ENCODE data around the gene LTA4H. TPM values are rescaled to one million over a fixed set of nuclear protein-coding genes. Genes with fewer than 3 reads are reported as not detected.
A peak's percentile ranks its signal among the peaks of the same experiment; 100 is the strongest.

Gene LTA4H
- total and polyA plus RNA-seq, 9 donors = 82.8 to 282 (median 106) TPM

DNA sequence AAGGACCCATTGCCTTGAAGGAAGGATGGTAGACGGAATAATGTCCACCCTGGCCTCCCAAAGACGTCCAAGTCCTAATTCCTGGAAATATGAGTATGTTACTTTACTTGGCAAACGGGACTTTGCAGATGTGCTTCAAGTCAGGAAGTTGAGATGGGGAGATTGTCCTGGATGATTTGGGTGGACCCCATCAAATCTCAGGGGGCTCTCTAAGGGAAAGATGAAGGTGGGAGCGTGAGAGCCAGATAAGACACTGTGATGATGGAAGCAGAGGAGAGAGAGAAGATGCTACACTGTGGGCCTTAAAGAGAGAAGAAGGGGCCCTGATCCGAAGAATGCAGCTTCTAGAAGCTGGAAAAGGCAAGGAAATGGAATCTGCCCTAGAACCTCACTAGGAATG, 29.6 kb upstream of the LTA4H start:
- TF ChIP-seq POLR2A (IDR thresholded peaks at IDR 0.05) = no peak
- no peak for TF ChIP-seq CTCF (IDR thresholded peaks at IDR 0.05)
- no peak for TF ChIP-seq EP300 (IDR thresholded peaks at IDR 0.05)
- no peaks in the 10 kb centered on the region for H3K36me3 ChIP-seq
- no peaks in the 10 kb centered on the region for H3K27me3 ChIP-seq
- intact Hi-C loops (cut with DNase I) = loop anchor here (5.0 kb wide), 3 partner anchors 147 to 452 kb away; no protein-coding TSS in a partner anchor
- WGBS, 3 donors = 80 to 87% (median 86%) methylated on average over 5 of the region's 5 CpGs
- no peak overlapping the region for H3K27ac ChIP-seq
- H3K9me3 ChIP-seq = no peaks in the 10 kb centered on the region
- no peaks in the 10 kb centered on the region for H3K4me1 ChIP-seq (ENCODE audit: insufficient read depth)
- H3K4me3 ChIP-seq = no peak overlapping the region
- DNase-seq = no peak

DNA sequence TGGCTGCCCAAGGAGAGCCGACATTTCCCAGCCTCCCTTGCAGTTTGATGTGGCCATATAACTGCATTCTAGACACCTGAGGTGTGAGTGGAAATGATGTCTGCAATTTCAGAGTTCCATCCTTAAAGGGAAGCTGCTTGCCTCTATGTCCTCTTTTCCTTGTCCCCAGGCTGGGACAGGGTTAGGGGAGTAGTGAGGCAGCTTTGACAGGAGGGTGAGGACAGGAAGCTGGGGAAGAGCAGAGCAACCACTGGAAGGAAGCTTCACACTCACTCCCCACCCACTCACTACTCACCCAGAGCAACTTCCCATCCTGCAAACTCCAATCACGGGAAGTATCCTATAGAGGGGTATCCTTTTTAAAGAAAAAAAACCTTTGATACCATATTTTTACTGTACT, 28.9 kb upstream of the LTA4H start:
- TF ChIP-seq POLR2A (IDR thresholded peaks at IDR 0.05) (no peak), EP300 (IDR thresholded peaks at IDR 0.05) (no peak), CTCF (IDR thresholded peaks at IDR 0.05) (no peak)

DNA sequence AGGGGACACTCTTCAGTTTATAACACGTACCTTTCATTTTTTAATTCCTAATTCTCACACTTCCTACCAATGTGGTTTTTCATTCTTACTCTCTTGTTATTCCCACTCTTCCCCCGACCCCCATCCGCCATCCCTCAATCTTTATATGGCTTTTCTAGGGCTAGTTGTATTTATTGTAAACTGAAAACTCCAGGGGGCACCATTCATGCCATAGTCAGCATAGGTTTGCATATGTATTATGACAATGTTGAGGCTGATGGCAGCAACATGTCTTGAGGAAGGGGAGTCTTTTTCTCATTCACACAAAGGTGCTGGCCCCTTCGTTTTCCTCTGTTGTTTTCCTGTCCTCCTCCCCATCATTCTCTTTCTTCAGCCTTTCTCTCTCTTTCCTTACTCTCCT, 27.7 kb upstream of the LTA4H start:
- Histone ChIP-seq H3K4me1 (ENCODE audit: insufficient read depth) (no peaks in the 10 kb centered on the region), H3K27ac (no peak overlapping the region), H3K9me3 (no peaks in the 10 kb centered on the region), H3K36me3 (no peaks in the 10 kb centered on the region), H3K4me3 (no peak overlapping the region), H3K27me3 (no peaks in the 10 kb centered on the region)
- WGBS, 3 donors = 77 to 85% (median 82%) methylated on average over 4 of the region's 4 CpGs
- TF ChIP-seq EP300 (IDR thresholded peaks at IDR 0.05) (no peak), CTCF (IDR thresholded peaks at IDR 0.05) (no peak), POLR2A (IDR thresholded peaks at IDR 0.05) (no peak)
- DNase-seq = no peak
- intact Hi-C loops (cut with DNase I) = loop anchor here (5.0 kb wide), 3 partner anchors 149 to 454 kb away; no protein-coding TSS in a partner anchor

More for the DNA sequence above, 28.9 kb upstream of the LTA4H start:
- no peaks in the 10 kb centered on the region for H3K27me3 ChIP-seq
- DNase-seq = no peak
- no peak overlapping the region for H3K4me3 ChIP-seq
- intact Hi-C loops (cut with DNase I) = loop anchor here (5.0 kb wide), 3 partner anchors 148 to 453 kb away; no protein-coding TSS in a partner anchor
- 74 to 78% (median 74%) methylated on average over 2 of the region's 2 CpGs for WGBS, 3 donors
- no peak overlapping the region for H3K27ac ChIP-seq
- H3K36me3 ChIP-seq = no peaks in the 10 kb centered on the region
- no peaks in the 10 kb centered on the region for H3K4me1 ChIP-seq (ENCODE audit: insufficient read depth)
- H3K9me3 ChIP-seq = no peaks in the 10 kb centered on the region

GRCh38 chr12:96061864-96062453, 26.6 kb upstream of the LTA4H start:
- no peaks in the 10 kb centered on the region for H3K36me3 ChIP-seq
- intact Hi-C loops (cut with DNase I) = loop anchor here (5.0 kb wide), 3 partner anchors 150 to 455 kb away; no protein-coding TSS in a partner anchor
- 31 to 41% (median 31%) methylated on average over 4 of the region's 4 CpGs for WGBS, 3 donors
- no peak overlapping the region for H3K27ac ChIP-seq
- TF ChIP-seq CTCF (IDR thresholded peaks at IDR 0.05) = peak; percentile 34 to 70 (median 60)
- TF ChIP-seq EP300 (IDR thresholded peaks at IDR 0.05) = no peak
- H3K4me1 ChIP-seq (ENCODE audit: insufficient read depth) = no peaks in the 10 kb centered on the region
- DNase-seq = peak; percentile 41 to 74 (median 67)
- H3K27me3 ChIP-seq = no peaks in the 10 kb centered on the region
- H3K9me3 ChIP-seq = no peaks in the 10 kb centered on the region
- no peak overlapping the region for H3K4me3 ChIP-seq

All from ovary (tissue), 9 donors.